Endothelial cell of umbilical vein (primary cell): ENCODE data around the gene RING1.

ENCODE experiments used
- CTCF ChIP-seq, 2 donors: IDR thresholded peaks; 1 replicate in 1 of 2; 2 replicates in 1 of 2; pipeline ENCODE4 v1.5.1; 2011; ENCODE audit warnings: low read length in 2 of 2, mild to moderate bottlenecking in 2 of 2, moderate library complexity in 2 of 2, control low read depth in 1 of 2, inconsistent platforms in 1 of 2, low read depth in 1 of 2; ENCODE audit not compliant: insufficient read depth in 1 of 2; ENCODE audit errors: extremely low read depth in 1 of 2
- MAX ChIP-seq: IDR thresholded peaks from 2 replicates; pipeline ENCODE4 v1.6.1; 2011; ENCODE audit not compliant: insufficient read depth, insufficient read length
- POLR2A ChIP-seq: IDR thresholded peaks from 2 replicates; pipeline ENCODE4 v1.6.1; 2012; ENCODE audit warnings: low read depth, mild to moderate bottlenecking, control low read depth, low read length

GRCh38 chr6:33185190-33185589, 23.1 kb upstream of the RING1 start:
- TF ChIP-seq CTCF (IDR thresholded peaks at IDR 0.05; ENCODE audit: extremely low read depth in 1 of 2, insufficient read depth in 1 of 2, low read depth in 1 of 2, low read length in 2 of 2) = no peak
- no peak for TF ChIP-seq POLR2A
- TF ChIP-seq MAX = no peak
